EL (cell line): Measurements from ENCODE around the gene PLCL2.
"Not testable (repeated sequence)": the region's sequence is repeated elsewhere in the genome, so short reads cannot be mapped to it uniquely, and the experiment has no call there.

Experiments
- DNase-seq: peaks from one replicate; pipeline ENCODE4 v3.0.0-alpha.2; 2016

Gene PLCL2

GRCh38 chr3:17088602-17089313 is 204.0 kb downstream of the PLCL2 start:
- no peak for DNase-seq

GRCh38 chr3:17089314-17089700 is 204.6 kb downstream of the PLCL2 start:
- no peak for DNase-seq

GRCh38 chr3:17090280-17090983 is 205.7 kb downstream of the PLCL2 start:
- no peak for DNase-seq

GRCh38 chr3:17091910-17092582 is 207.3 kb downstream of the PLCL2 start:
- peak; percentile 32 for DNase-seq

GRCh38 chr3:17092583-17092933 is 207.8 kb downstream of the PLCL2 start:
- no peak for DNase-seq

- DNase-seq, result peak; percentile 3
Measured at GRCh38 chr3:17094551-17094950, 209.8 kb downstream of the PLCL2 start.

GRCh38 chr3:17103579-17103978 is 218.8 kb downstream of the PLCL2 start:
- no peak for DNase-seq

GRCh38 chr3:17106801-17107200 is 222.0 kb downstream of the PLCL2 start:
- not testable (repeated sequence) for DNase-seq

GRCh38 chr3:17110660-17111396 is 226.1 kb downstream of the PLCL2 start:
- DNase-seq, result no peak

- DNase-seq, result peak; percentile 37
Measured at GRCh38 chr3:17111586-17111985, 226.8 kb downstream of the PLCL2 start.

- DNase-seq, result no peak
Measured at GRCh38 chr3:17115186-17115585, 230.4 kb downstream of the PLCL2 start.

GRCh38 chr3:17116007-17116600 is 231.3 kb downstream of the PLCL2 start:
- no peak for DNase-seq

GRCh38 chr3:17118771-17119170 is 234.0 kb downstream of the PLCL2 start:
- DNase-seq, result no peak

GRCh38 chr3:17119201-17120072 is 234.7 kb downstream of the PLCL2 start:
- DNase-seq, result no peak

- no peak for DNase-seq
Measured at GRCh38 chr3:17120115-17120514, 235.4 kb downstream of the PLCL2 start.

GRCh38 chr3:17121336-17121735 is 236.6 kb downstream of the PLCL2 start:
- no peak for DNase-seq

- DNase-seq, result no peak
Measured at GRCh38 chr3:17122758-17123157, 238.0 kb downstream of the PLCL2 start.

GRCh38 chr3:17125738-17126442 is 241.1 kb downstream of the PLCL2 start:
- no peak for DNase-seq

GRCh38 chr3:17128671-17129070 is 243.9 kb downstream of the PLCL2 start:
- DNase-seq, result not testable (repeated sequence)

GRCh38 chr3:17129556-17129955 is 244.8 kb downstream of the PLCL2 start:
- no peak for DNase-seq

GRCh38 chr3:17130956-17131355 is 246.2 kb downstream of the PLCL2 start:
- DNase-seq, result no peak
